Thyroid gland (tissue), 4 donors: ENCODE results near the gene DHRS4.
"Not testable (repeated sequence)": the region's sequence is repeated elsewhere in the genome, so short reads cannot be mapped to it uniquely, and the experiment has no call there.

Experiments used
- CTCF ChIP-seq, 6 experiments: fragments of 200-600 bp in 3 of 6; fragments of 450-650 bp in 3 of 6; sonication (generic) in 3 of 6; IDR thresholded peaks; one replicate each; pipeline ENCODE4 v1.5.1; 2016 to 2019; ENCODE audit warnings: antibody characterized with exemption in 6 of 6, mild to moderate bottlenecking in 2 of 6, inconsistent platforms in 1 of 6, moderate library complexity in 1 of 6
- POLR2A ChIP-seq, 2 donors: fragments of 450-650 bp; IDR thresholded peaks; one replicate each; pipeline ENCODE4 v1.6.1; 2017; ENCODE audit warnings: antibody characterized with exemption in 2 of 2, mild to moderate bottlenecking in 2 of 2, moderate library complexity in 1 of 2

GRCh38 chr14:23988223-23988606, 34.6 kb downstream of the DHRS4 start:
- TF ChIP-seq CTCF, POLR2A (IDR thresholded peaks at IDR 0.05): not testable (repeated sequence)
